Neural cell (in vitro differentiated cells): ENCODE data around the gene SPRYD3. TPM values are rescaled to one million over a fixed set of nuclear protein-coding genes. Genes with fewer than 3 reads are reported as not detected.
A peak's percentile ranks its signal among the peaks of the same experiment; 100 is the strongest.

ENCODE experiments used
- H2AFZ ChIP-seq: fragments of 200-600, 300-800 bp; sonication (generic), shearing (Covaris generic); 2 replicates; pipeline ENCODE4 v1.6.0; 2014; ENCODE audit warnings: low read depth, mild to moderate bottlenecking, antibody characterized with exemption, low read length, moderate library complexity
- H3F3A ChIP-seq: fragments of 200-600 bp; shearing (Covaris generic); 2 replicates; pipeline ENCODE4 v1.6.1; 2016; ENCODE audit warnings: mild to moderate bottlenecking, moderate library complexity, mixed read lengths, antibody characterized with exemption, low read length; ENCODE audit not compliant: insufficient read depth, poor library complexity, severe bottlenecking
- H3K27ac ChIP-seq: fragments of 200-600, 300-800 bp; sonication (generic), shearing (Covaris generic); 2 replicates; pipeline ENCODE4 v1.5.1; 2014; ENCODE audit warnings: mild to moderate bottlenecking, low read length, moderate library complexity
- H3K27me3 ChIP-seq: fragments of 300-800, 200-600 bp; sonication (generic), shearing (Covaris generic); 2 replicates; pipeline ENCODE4 v1.6.0; 2014; ENCODE audit warnings: mild to moderate bottlenecking, low read depth, low read length, moderate library complexity; ENCODE audit not compliant: insufficient read depth
- H3K36me3 ChIP-seq: fragments of 300-800, 200-600 bp; sonication (generic), shearing (Covaris generic); 2 replicates; pipeline ENCODE4 v1.5.1; 2014; ENCODE audit warnings: mild to moderate bottlenecking, antibody characterized with exemption, low read length, moderate library complexity; ENCODE audit not compliant: insufficient read depth
- H3K4me2 ChIP-seq: fragments of 300-800, 200-600 bp; sonication (generic), shearing (Covaris generic); 2 replicates; pipeline ENCODE4 v1.6.0; 2014; ENCODE audit warnings: mild to moderate bottlenecking, low read length
- H3K4me3 ChIP-seq: fragments of 300-800, 200-600 bp; sonication (generic), shearing (Covaris generic); 2 replicates; pipeline ENCODE4 v1.5.1; 2014; ENCODE audit warnings: mild to moderate bottlenecking, low read length, moderate library complexity
- H3K79me2 ChIP-seq: fragments of 200-600 bp; shearing (Covaris generic); replicated peaks from 2 replicates; pipeline ENCODE4 v1.6.0; 2014; ENCODE audit warnings: mild to moderate bottlenecking, low read length, moderate library complexity; ENCODE audit not compliant: insufficient read depth
- H3K9ac ChIP-seq: fragments of 300-800, 200-600 bp; sonication (generic), shearing (Covaris generic); 2 replicates; pipeline ENCODE4 v1.6.1; 2016; ENCODE audit warnings: mild to moderate bottlenecking, low read length, mixed read lengths
- H3K9me2 ChIP-seq: fragments of 200-600 bp; shearing (Covaris generic); 2 replicates; pipeline ENCODE4 v1.6.1; 2016; ENCODE audit warnings: mild to moderate bottlenecking, low read length, mixed read lengths; ENCODE audit not compliant: insufficient read depth
- H3K9me3 ChIP-seq: fragments of 200-600, 300-800 bp; sonication (generic), shearing (Covaris generic); 2 replicates; pipeline ENCODE4 v1.6.1; 2016; ENCODE audit warnings: mild to moderate bottlenecking, mixed run types, low read length, moderate library complexity, mixed read lengths
- H4K20me1 ChIP-seq: fragments of 200-600 bp; shearing (Covaris generic); 2 replicates; pipeline ENCODE4 v1.6.1; 2016; ENCODE audit warnings: mild to moderate bottlenecking, mixed run types; ENCODE audit not compliant: insufficient read depth
- EZH2 ChIP-seq: fragments of 200-600, 300-800 bp; shearing (Covaris generic), sonication (generic); IDR thresholded peaks from 2 replicates; pipeline ENCODE4 v1.6.1; 2014; ENCODE audit warnings: antibody characterized with exemption, low read length, borderline replicate concordance, mild to moderate bottlenecking; ENCODE audit not compliant: insufficient read depth, poor library complexity, severe bottlenecking
- MXI1 ChIP-seq: fragments of 450-650 bp; conservative IDR thresholded peaks from 2 replicates; pipeline ENCODE4 v1.6.1; 2014; ENCODE audit warnings: antibody characterized with exemption, mild to moderate bottlenecking; ENCODE audit not compliant: poor library complexity, severe bottlenecking
- POLR2AphosphoS5 ChIP-seq: IDR thresholded peaks from 2 replicates; pipeline ENCODE4 v1.6.1; 2012
- RAD21 ChIP-seq: fragments of 450-650 bp; conservative IDR thresholded peaks from 2 replicates; pipeline ENCODE4 v1.6.1; 2014; ENCODE audit warnings: antibody characterized with exemption, mild to moderate bottlenecking, moderate library complexity
- TAF1 ChIP-seq: IDR thresholded peaks from 2 replicates; pipeline ENCODE4 v1.6.1; 2012; ENCODE audit warnings: low read depth
- polyA plus RNA-seq: library from polyadenylated mRNA; depleted of rRNA; stranded (reverse); fragments of >200 nt; gene quantifications from 2 replicates; pipeline ENCODE4 v1.2.3, GENCODE V29; 2014
- TF ChIP-seq, protein P1 (sequence below): IDR thresholded peaks from 2 replicates; pipeline ENCODE4 v1.6.1; 2012; ENCODE audit warnings: borderline replicate concordance
- TF ChIP-seq, protein P2 (sequence below): fragments of 450-650 bp; IDR thresholded peaks from 2 replicates; pipeline ENCODE4 v1.5.1; 2014; ENCODE audit warnings: antibody characterized with exemption, mild to moderate bottlenecking, moderate library complexity; ENCODE audit not compliant: poor library complexity, severe bottlenecking

SPRYD3 gene
- polyA plus RNA-seq, 1 donor from 2014 or later, result 20.8 TPM

DNA sequence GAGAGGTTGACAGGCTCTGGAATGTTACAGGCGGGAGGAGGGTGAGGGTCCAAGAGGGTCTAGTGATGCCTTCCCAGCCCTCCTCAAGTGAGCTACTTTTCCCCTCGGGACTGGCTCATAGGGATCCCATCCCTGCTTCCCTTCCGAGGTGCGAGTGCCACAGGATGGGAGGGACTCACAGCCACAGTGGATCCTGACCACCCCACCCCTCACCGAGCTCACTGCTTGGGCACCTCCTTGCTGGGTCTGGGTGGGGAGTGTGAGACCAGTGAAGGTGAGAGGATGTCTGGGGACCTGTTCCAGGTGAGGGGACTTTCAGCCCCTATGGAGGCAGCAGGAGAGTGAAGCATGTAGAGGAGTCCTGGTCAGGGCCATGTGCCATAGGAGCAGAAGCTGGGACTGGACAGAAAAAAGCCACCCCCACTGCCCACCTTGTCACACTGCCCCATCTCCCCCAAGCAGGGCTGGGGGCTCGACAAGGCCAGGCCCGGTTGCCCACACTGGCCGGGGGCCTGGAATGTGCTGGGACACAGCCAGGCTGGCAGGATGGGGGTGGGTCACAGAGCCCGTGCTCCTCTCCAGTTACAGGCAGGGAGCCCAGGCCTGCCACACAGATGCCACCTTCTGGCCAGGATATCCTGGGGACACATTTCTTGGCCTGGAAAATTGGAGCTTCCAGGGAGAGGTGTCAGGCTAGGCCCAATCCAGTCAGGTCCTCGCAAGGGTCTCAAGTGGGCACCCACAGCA, 31.0 kb downstream of the SPRYD3 start:
- Histone ChIP-seq H3F3A (no peaks in the 10 kb centered on the region), H3K9me3 (no peaks in the 10 kb centered on the region), H3K4me2 (no peak overlapping the region), H3K27me3 (no peaks in the 10 kb centered on the region), H2AFZ (no peak overlapping the region), H3K4me3 (peak overlapping the region; percentile 60), H3K79me2 (no peaks in the 10 kb centered on the region), H3K27ac (no peak overlapping the region), H4K20me1 (no peaks in the 10 kb centered on the region), H3K9me2 (no peaks in the 10 kb centered on the region), H3K9ac (peak overlapping the region; percentile 62), H3K36me3 (no peaks in the 10 kb centered on the region)
- no peak for TF ChIP-seq MXI1
- TF ChIP-seq TAF1, result no peak
- TF ChIP-seq, protein P1, sequence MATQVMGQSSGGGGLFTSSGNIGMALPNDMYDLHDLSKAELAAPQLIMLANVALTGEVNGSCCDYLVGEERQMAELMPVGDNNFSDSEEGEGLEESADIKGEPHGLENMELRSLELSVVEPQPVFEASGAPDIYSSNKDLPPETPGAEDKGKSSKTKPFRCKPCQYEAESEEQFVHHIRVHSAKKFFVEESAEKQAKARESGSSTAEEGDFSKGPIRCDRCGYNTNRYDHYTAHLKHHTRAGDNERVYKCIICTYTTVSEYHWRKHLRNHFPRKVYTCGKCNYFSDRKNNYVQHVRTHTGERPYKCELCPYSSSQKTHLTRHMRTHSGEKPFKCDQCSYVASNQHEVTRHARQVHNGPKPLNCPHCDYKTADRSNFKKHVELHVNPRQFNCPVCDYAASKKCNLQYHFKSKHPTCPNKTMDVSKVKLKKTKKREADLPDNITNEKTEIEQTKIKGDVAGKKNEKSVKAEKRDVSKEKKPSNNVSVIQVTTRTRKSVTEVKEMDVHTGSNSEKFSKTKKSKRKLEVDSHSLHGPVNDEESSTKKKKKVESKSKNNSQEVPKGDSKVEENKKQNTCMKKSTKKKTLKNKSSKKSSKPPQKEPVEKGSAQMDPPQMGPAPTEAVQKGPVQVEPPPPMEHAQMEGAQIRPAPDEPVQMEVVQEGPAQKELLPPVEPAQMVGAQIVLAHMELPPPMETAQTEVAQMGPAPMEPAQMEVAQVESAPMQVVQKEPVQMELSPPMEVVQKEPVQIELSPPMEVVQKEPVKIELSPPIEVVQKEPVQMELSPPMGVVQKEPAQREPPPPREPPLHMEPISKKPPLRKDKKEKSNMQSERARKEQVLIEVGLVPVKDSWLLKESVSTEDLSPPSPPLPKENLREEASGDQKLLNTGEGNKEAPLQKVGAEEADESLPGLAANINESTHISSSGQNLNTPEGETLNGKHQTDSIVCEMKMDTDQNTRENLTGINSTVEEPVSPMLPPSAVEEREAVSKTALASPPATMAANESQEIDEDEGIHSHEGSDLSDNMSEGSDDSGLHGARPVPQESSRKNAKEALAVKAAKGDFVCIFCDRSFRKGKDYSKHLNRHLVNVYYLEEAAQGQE, result no peak
- no peak for TF ChIP-seq POLR2AphosphoS5
- TF ChIP-seq, protein P2, sequence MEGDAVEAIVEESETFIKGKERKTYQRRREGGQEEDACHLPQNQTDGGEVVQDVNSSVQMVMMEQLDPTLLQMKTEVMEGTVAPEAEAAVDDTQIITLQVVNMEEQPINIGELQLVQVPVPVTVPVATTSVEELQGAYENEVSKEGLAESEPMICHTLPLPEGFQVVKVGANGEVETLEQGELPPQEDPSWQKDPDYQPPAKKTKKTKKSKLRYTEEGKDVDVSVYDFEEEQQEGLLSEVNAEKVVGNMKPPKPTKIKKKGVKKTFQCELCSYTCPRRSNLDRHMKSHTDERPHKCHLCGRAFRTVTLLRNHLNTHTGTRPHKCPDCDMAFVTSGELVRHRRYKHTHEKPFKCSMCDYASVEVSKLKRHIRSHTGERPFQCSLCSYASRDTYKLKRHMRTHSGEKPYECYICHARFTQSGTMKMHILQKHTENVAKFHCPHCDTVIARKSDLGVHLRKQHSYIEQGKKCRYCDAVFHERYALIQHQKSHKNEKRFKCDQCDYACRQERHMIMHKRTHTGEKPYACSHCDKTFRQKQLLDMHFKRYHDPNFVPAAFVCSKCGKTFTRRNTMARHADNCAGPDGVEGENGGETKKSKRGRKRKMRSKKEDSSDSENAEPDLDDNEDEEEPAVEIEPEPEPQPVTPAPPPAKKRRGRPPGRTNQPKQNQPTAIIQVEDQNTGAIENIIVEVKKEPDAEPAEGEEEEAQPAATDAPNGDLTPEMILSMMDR, result no peak
- no peak for TF ChIP-seq EZH2
- no peak for TF ChIP-seq RAD21

DNA sequence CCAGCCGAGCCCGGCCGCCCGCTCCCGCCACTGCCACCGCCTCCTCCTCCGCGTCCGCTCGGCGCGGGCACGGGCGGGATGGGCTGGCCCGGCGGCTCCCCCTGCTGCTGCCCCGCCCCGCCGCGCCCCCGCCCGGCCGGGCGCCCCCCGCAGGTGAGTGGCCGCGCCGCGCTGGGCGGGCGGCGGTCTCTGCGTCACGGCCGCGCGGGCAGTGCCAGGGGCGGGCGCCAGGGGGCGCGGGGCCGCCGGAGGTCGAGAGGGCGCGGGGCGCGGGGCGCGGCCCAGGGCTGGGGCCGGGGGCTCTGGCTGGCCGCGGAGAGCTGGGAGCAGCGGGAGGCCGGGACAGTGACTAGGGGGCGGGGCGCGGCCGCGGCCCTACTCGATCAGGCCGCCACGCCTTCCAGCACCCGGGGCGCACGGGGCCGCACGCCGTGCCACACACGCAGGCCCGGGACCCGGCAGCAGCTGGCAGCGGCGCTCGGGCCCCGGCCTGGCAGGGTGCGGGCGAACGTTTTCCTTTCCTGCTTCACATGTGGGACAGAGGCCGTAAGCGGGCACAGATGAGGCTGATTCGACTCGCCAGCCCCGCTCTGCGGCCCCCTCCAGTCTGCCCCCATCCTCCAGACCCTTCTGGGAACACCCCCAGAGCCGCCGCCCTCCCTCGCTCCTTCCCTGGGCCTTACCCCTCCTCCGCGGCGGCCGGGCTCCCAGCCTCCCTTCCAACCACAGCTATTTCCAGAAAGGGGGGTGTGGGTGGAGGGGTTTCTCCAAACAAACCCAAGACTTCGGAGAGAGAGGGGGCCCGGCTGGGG, 31.8 kb downstream of the SPRYD3 start:
- peak overlapping the region; percentile 62 for H3K9ac ChIP-seq
- no peaks in the 10 kb centered on the region for H4K20me1 ChIP-seq
- no peaks in the 10 kb centered on the region for H3K36me3 ChIP-seq
- H3K4me3 ChIP-seq, result peak overlapping the region; percentile 60
- H3K27ac ChIP-seq, result no peak overlapping the region
- no peaks in the 10 kb centered on the region for H3K9me2 ChIP-seq
- H2AFZ ChIP-seq, result no peak overlapping the region
- H3F3A ChIP-seq, result no peaks in the 10 kb centered on the region
- no peak overlapping the region for H3K4me2 ChIP-seq
- no peaks in the 10 kb centered on the region for H3K27me3 ChIP-seq
- no peaks in the 10 kb centered on the region for H3K9me3 ChIP-seq
- H3K79me2 ChIP-seq, result no peaks in the 10 kb centered on the region
- TF ChIP-seq POLR2AphosphoS5 (peak; percentile 1), MXI1 (no peak)
